CD14-positive monocyte (primary cell): ENCODE measurements around the gene XIRP1. TPM values are rescaled to one million over a fixed set of nuclear protein-coding genes. Genes with fewer than 3 reads are reported as not detected.

ENCODE experiments used
- DNase-seq, 3 donors: peaks; one replicate each; pipeline ENCODE4 v3.0.0-alpha.2; 2011 to 2022
- H2AFZ ChIP-seq: 2 replicates; pipeline ENCODE4 v1.6.0; 2012; ENCODE audit warnings: mild to moderate bottlenecking, low read depth, low read length, inconsistent platforms; ENCODE audit not compliant: insufficient read depth, poor library complexity, severe bottlenecking
- H3K27ac ChIP-seq, 2 donors: 1 replicate in 1 of 2; 2 replicates in 1 of 2; pipeline ENCODE4 v1.5.1; 2012 to 2013; ENCODE audit warnings: low read length in 2 of 2, control low read depth in 1 of 2, inconsistent platforms in 1 of 2, low read depth in 1 of 2, mild to moderate bottlenecking in 1 of 2
- H3K27me3 ChIP-seq, 2 donors: one replicate each; pipeline versions ENCODE4 v1.6.0 to v1.6.1; 2011 to 2013; ENCODE audit warnings: low read length in 2 of 2; ENCODE audit not compliant: control insufficient read depth in 2 of 2, insufficient read depth in 2 of 2
- H3K36me3 ChIP-seq, 2 donors: replicated peaks in 1 of 2; 1 replicate in 1 of 2; 2 replicates in 1 of 2; pipeline versions ENCODE4 v1.5.1 to v1.6.1; 2012 to 2013; ENCODE audit warnings: low read length in 2 of 2, control low read depth in 1 of 2, inconsistent platforms in 1 of 2, mild to moderate bottlenecking in 1 of 2; ENCODE audit not compliant: insufficient read depth in 2 of 2, control insufficient read depth in 1 of 2
- H3K4me1 ChIP-seq, 2 donors: 1 replicate in 1 of 2; 2 replicates in 1 of 2; pipeline versions ENCODE4 v1.5.1 to v1.6.1; 2012 to 2013; ENCODE audit warnings: low read length in 2 of 2, control low read depth in 1 of 2, inconsistent platforms in 1 of 2, mild to moderate bottlenecking in 1 of 2, moderate library complexity in 1 of 2; ENCODE audit not compliant: insufficient read depth in 2 of 2, control insufficient read depth in 1 of 2
- H3K4me2 ChIP-seq: replicated peaks from 2 replicates; pipeline ENCODE3; 2012; ENCODE audit warnings: low read length, moderate library complexity, mild to moderate bottlenecking; ENCODE audit not compliant: poor library complexity, severe bottlenecking; ENCODE audit errors: extremely low read depth
- H3K4me3 ChIP-seq, 3 experiments: fragments of 200-600 bp in 1 of 3; sonication (generic) in 1 of 3; replicated peaks in 1 of 3; 1 replicate in 2 of 3; 2 replicates in 1 of 3; pipeline ENCODE4 v1.5.1; 2011 to 2013; ENCODE audit warnings: low read length in 3 of 3, mild to moderate bottlenecking in 3 of 3, control low read depth in 2 of 3, low read depth in 2 of 3, inconsistent platforms in 1 of 3, moderate library complexity in 1 of 3
- H3K79me2 ChIP-seq: 2 replicates; pipeline ENCODE4 v1.6.0; 2012; ENCODE audit warnings: mild to moderate bottlenecking, control low read depth, inconsistent platforms, low read length, moderate library complexity; ENCODE audit not compliant: insufficient read depth
- H3K9ac ChIP-seq: 2 replicates; pipeline ENCODE4 v1.6.0; 2017; ENCODE audit warnings: low read length, mild to moderate bottlenecking; ENCODE audit not compliant: insufficient read depth, poor library complexity, severe bottlenecking
- H3K9me3 ChIP-seq, 2 donors: replicated peaks in 1 of 2; 1 replicate in 1 of 2; 2 replicates in 1 of 2; pipeline versions ENCODE4 v1.5.1 to v1.6.1; 2012 to 2013; ENCODE audit warnings: low read length in 2 of 2, control low read depth in 1 of 2; ENCODE audit not compliant: control insufficient read depth in 1 of 2, insufficient read depth in 1 of 2
- H4K20me1 ChIP-seq: 2 replicates; pipeline ENCODE4 v1.6.0; 2012; ENCODE audit warnings: mild to moderate bottlenecking, low read length, control low read depth, moderate library complexity; ENCODE audit not compliant: insufficient read depth
- H3K27ac Mint-ChIP-seq, 7 donors: one replicate each; pipeline ENCODE4 v1.8.0; 2020; ENCODE audit warnings: mild to moderate bottlenecking in 7 of 7, mixed read lengths in 7 of 7, moderate library complexity in 6 of 7, inconsistent platforms in 2 of 7
- H3K27me3 Mint-ChIP-seq, 3 donors: one replicate each; pipeline ENCODE4 v1.8.0; 2021 to 2022; ENCODE audit warnings: low read depth in 3 of 3, mild to moderate bottlenecking in 3 of 3, mixed read lengths in 3 of 3, moderate library complexity in 3 of 3, inconsistent platforms in 1 of 3
- H3K36me3 Mint-ChIP-seq, 2 donors: one replicate each; pipeline ENCODE4 v1.8.0; 2020; ENCODE audit warnings: mixed read lengths in 2 of 2, inconsistent platforms in 1 of 2, mild to moderate bottlenecking in 1 of 2
- H3K4me1 Mint-ChIP-seq: one replicate; pipeline ENCODE4 v1.8.0; 2020; ENCODE audit warnings: mild to moderate bottlenecking, mixed read lengths
- H3K4me3 Mint-ChIP-seq, 2 donors: one replicate each; pipeline ENCODE4 v1.8.0; 2020; ENCODE audit warnings: mild to moderate bottlenecking in 2 of 2, mixed read lengths in 2 of 2, moderate library complexity in 1 of 2
- H3K9me3 Mint-ChIP-seq, 7 donors: one replicate each; pipeline ENCODE4 v1.8.0; 2020 to 2022; ENCODE audit warnings: mixed read lengths in 7 of 7, mild to moderate bottlenecking in 6 of 7, moderate library complexity in 6 of 7, inconsistent platforms in 2 of 7
- CTCF ChIP-seq: fragments of 200-600 bp; IDR thresholded peaks from one replicate; pipeline ENCODE4 v1.8.0; 2022; ENCODE audit warnings: antibody characterized with exemption, mild to moderate bottlenecking
- WGBS: methylation state at CpG from one replicate; pipeline ENCODE4 v1.1.5; 2013; ENCODE audit warnings: missing lambda C conversion rate; ENCODE audit not compliant: insufficient coverage; 5-methylcytosine and 5-hydroxymethylcytosine counted together
- intact Hi-C, 2 donors: fragments of 100-400 bp; cut with micrococcal nuclease; formaldehyde crosslinking; loops; one replicate each; pipeline versions ENCODE4 v1.15.0 to v1.15.1; 2023
- polyA plus RNA-seq, 3 donors: library from polyadenylated mRNA; depleted of rRNA in 1 of 3; unstranded in 2 of 3; stranded (reverse) in 1 of 3; fragments of 300-500 nt in 2 of 3; fragments of >200 nt in 1 of 3; fragmentation: Illumina TruSeq in 2 of 3; gene quantifications; 1 replicate in 2 of 3; 2 replicates in 1 of 3; pipeline ENCODE4 v1.2.3, GENCODE V29; 2012 to 2021

Gene XIRP1
- polyA plus RNA-seq, 3 donors: not detected

DNA sequence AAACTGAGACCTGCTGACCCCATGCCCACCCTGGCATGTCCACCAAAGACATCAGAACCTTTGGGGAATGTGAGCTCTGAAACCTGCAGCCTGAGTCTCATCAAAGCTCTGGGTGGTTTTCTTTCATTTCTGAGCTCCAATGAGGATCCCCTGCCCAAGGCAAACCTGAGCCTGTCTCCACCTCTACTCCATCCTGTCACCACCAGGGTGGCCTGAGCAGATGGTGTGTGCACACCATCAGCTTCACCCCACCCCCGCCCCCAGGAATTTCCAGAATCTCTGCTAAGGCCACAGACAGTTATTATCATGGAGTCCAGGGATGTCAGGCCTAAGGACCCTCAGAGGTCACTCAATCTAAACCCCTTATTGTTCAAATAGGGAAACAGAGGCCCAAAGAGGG is 1.3 kb downstream of the XIRP1 start:
- Histone ChIP-seq H2AFZ (no peak overlapping the region), H3K9me3 (no peaks in the 10 kb centered on the region), H3K79me2 (no peaks in the 10 kb centered on the region), H3K27me3 (no peaks in the 10 kb centered on the region), H3K4me3 (no peak overlapping the region), H4K20me1 (no peaks in the 10 kb centered on the region), H3K27ac (no peak overlapping the region), H3K4me1 (no peaks in the 10 kb centered on the region), H3K4me2 (no peak overlapping the region), H3K9ac (no peak overlapping the region), H3K36me3 (no peaks in the 10 kb centered on the region)
- Mint-ChIP-seq H3K4me3 (no peak overlapping the region), H3K27ac (no peak overlapping the region), H3K4me1 (peaks cover 10% of the 10 kb centered on the region), H3K36me3 (no peaks in the 10 kb centered on the region), H3K9me3 (peaks cover 0 to 3% (median 0%) of the 10 kb centered on the region in 7 donors), H3K27me3 (peaks cover 1 to 4% (median 3%) of the 10 kb centered on the region in 3 donors)
- no peak for DNase-seq
- TF ChIP-seq CTCF: no peak
- intact Hi-C loops: no loop called here
- WGBS: no CpG with 5 or more reads among the region's 1 CpG

DNA sequence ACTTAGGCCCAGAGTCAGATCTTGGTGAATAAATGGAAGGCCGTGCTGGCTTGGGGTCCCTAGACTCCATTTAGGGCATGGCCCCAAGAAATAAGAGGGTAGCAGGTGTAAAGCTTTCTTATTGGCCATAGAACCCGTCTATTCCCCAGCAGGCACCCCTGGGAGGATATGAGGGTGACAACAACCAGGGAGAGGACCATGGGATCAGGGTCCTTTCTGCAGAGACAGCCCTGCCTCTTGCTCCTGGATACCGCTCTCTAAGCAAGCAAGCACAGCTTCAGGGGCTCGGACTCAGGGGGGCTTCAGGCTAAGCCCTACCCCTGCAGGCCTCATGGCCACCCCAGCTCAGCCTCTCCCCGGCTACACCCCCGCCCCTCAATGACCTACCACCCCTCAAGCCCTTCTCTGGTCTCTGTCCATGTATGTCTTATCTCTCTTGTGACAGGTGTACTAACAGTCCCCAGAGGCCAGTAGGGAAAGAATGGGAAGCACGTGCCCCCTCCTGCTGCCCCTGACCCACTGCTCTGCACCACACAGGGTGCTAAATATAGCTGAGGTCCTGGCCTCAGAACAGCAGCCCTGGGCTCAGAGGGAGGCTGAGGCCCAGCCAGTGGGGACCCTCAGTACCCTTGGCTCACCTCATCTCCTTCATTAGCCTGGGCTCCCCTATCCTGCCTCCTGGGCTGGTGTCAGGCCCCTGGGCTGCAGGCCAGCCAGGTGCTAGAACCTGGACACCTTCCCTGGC is 1.9 kb downstream of the XIRP1 start:
- Mint-ChIP-seq H3K27me3 (peaks cover 0 to 4% (median 0%) of the 10 kb centered on the region in 3 donors), H3K9me3 (peaks cover 0 to 3% (median 0%) of the 10 kb centered on the region in 7 donors), H3K36me3 (no peaks in the 10 kb centered on the region), H3K4me1 (peaks cover 8% of the 10 kb centered on the region), H3K27ac (peak overlapping the region in 1 of 7 donors; percentile 3), H3K4me3 (no peak overlapping the region)
- H3K27me3 ChIP-seq: no peaks in the 10 kb centered on the region
- no peak overlapping the region for H3K4me2 ChIP-seq
- no peaks in the 10 kb centered on the region for H3K36me3 ChIP-seq
- H3K4me3 ChIP-seq: no peak overlapping the region
- H3K9me3 ChIP-seq: no peaks in the 10 kb centered on the region
- DNase-seq: no peak
- H3K79me2 ChIP-seq: no peaks in the 10 kb centered on the region
- no peaks in the 10 kb centered on the region for H3K4me1 ChIP-seq
- WGBS: 57% methylated on average over 4 of the region's 7 CpGs
- no peaks in the 10 kb centered on the region for H4K20me1 ChIP-seq
- H3K27ac ChIP-seq: no peak overlapping the region
- no peak overlapping the region for H2AFZ ChIP-seq
- intact Hi-C loops: no loop called here
- H3K9ac ChIP-seq: no peak overlapping the region
- no peak for TF ChIP-seq CTCF
